SK-N-SH (cell line): ENCODE results near the gene CSTB. TPM values are rescaled to one million over a fixed set of nuclear protein-coding genes. Genes with fewer than 3 reads are reported as not detected.

Experiments
- CTCF ChIA-PET: fragments of 300-600, 350-600 bp; formaldehyde crosslinking; extraction: SDS; loops from one replicate; lab custom pipeline; 2021; lab: Yijun Ruan, JAX
- POLR2A ChIA-PET: fragments of 350-600 bp; sonication (Branson Sonifier 250); formaldehyde crosslinking; extraction: SDS; loops from one replicate; lab custom pipeline; 2020; ENCODE audit warnings: antibody characterized with exemption, inconsistent platforms; lab: Yijun Ruan, JAX
- DNase-seq: peaks from one replicate; pipeline ENCODE4 v3.0.0; 2012
- H2AFZ ChIP-seq: fragments of 200-600 bp; sonication (generic); 2 replicates; pipeline ENCODE4 v1.8.1; 2016; ENCODE audit warnings: antibody characterized with exemption, mild to moderate bottlenecking, low read depth
- H3F3A ChIP-seq: fragments of 200-600 bp; sonication (generic); replicated peaks from 2 replicates; pipeline ENCODE3; 2016; ENCODE audit warnings: antibody characterized with exemption, mild to moderate bottlenecking; ENCODE audit not compliant: insufficient read depth
- H3K27ac ChIP-seq, 2 experiments: fragments of 200-500 bp in 1 of 2; fragments of 200-600 bp in 1 of 2; sonication (Bioruptor generic) in 1 of 2; sonication (generic), shearing (Covaris generic) in 1 of 2; 2 replicates each; pipeline versions ENCODE4 v1.5.1 to v1.6.1; 2014 to 2016; ENCODE audit warnings: low read depth in 2 of 2, inconsistent platforms in 1 of 2, low read length in 1 of 2, mild to moderate bottlenecking in 1 of 2, mixed read lengths in 1 of 2
- H3K27me3 ChIP-seq: fragments of 200-600 bp; sonication (generic), shearing (Covaris generic); 2 replicates; pipeline ENCODE4 v1.6.1; 2016; ENCODE audit warnings: mixed run types; ENCODE audit not compliant: insufficient read depth
- H3K36me3 ChIP-seq, 2 experiments: fragments of 200-500 bp in 1 of 2; fragments of 200-600 bp in 1 of 2; sonication (Bioruptor generic) in 1 of 2; sonication (generic) in 1 of 2; replicated peaks in 1 of 2; 2 replicates each; pipeline versions ENCODE3 to v1.5.1; 2014 to 2016; ENCODE audit warnings: low read length in 1 of 2, mild to moderate bottlenecking in 1 of 2; ENCODE audit not compliant: insufficient read depth in 2 of 2, control insufficient read depth in 1 of 2
- H3K4me1 ChIP-seq, 2 experiments: fragments of 200-500 bp in 1 of 2; fragments of 200-600 bp in 1 of 2; sonication (Bioruptor generic) in 1 of 2; sonication (generic), shearing (Covaris generic) in 1 of 2; 2 replicates each; pipeline versions ENCODE4 v1.5.1 to v1.6.1; 2014 to 2016; ENCODE audit warnings: low read depth in 1 of 2, low read length in 1 of 2, mixed run types in 1 of 2; ENCODE audit not compliant: insufficient read depth in 2 of 2, control insufficient read depth in 1 of 2
- H3K4me2 ChIP-seq: fragments of 200-600 bp; sonication (generic), shearing (Covaris generic); 2 replicates; pipeline ENCODE4 v1.6.1; 2017; ENCODE audit warnings: mixed run types
- H3K4me3 ChIP-seq, 2 experiments: fragments of 200-500 bp in 1 of 2; fragments of 200-600 bp in 1 of 2; sonication (Bioruptor generic) in 1 of 2; sonication (generic), shearing (Covaris generic) in 1 of 2; 2 replicates each; pipeline versions ENCODE4 v1.5.1 to v1.8.1; 2014 to 2016; ENCODE audit warnings: low read depth in 2 of 2, inconsistent platforms in 1 of 2, low read length in 1 of 2, mild to moderate bottlenecking in 1 of 2, mixed read lengths in 1 of 2, moderate library complexity in 1 of 2
- H3K79me2 ChIP-seq: fragments of 200-600 bp; sonication (generic); 2 replicates; pipeline ENCODE4 v1.8.1; 2017; ENCODE audit warnings: mild to moderate bottlenecking; ENCODE audit not compliant: insufficient read depth
- H3K9ac ChIP-seq: fragments of 200-600 bp; sonication (generic); 2 replicates; pipeline ENCODE4 v1.6.1; 2017; ENCODE audit warnings: mixed run types
- H3K9me2 ChIP-seq: fragments of 200-600 bp; sonication (generic); 2 replicates; pipeline ENCODE4 v1.6.1; 2017; ENCODE audit warnings: mixed run types
- H3K9me3 ChIP-seq: fragments of 200-600 bp; sonication (generic); 2 replicates; pipeline ENCODE4 v1.6.1; 2017; ENCODE audit warnings: mixed run types, mild to moderate bottlenecking, moderate library complexity
- H4K20me1 ChIP-seq: fragments of 200-600 bp; sonication (generic); 2 replicates; pipeline ENCODE4 v1.6.1; 2017; ENCODE audit warnings: mild to moderate bottlenecking, mixed run types; ENCODE audit not compliant: insufficient read depth
- ELF1 ChIP-seq: IDR thresholded peaks from 2 replicates; pipeline ENCODE4 v1.4.0; 2012
- FOSL2 ChIP-seq: IDR thresholded peaks from 2 replicates; pipeline ENCODE4 v1.4.0; 2012; ENCODE audit warnings: low read depth, mild to moderate bottlenecking, moderate library complexity, borderline replicate concordance
- FOXJ3 ChIP-seq: sonication (generic); formaldehyde crosslinking; IDR thresholded peaks from 2 replicates; pipeline ENCODE4 v1.5.1; 2020; ENCODE audit warnings: mild to moderate bottlenecking, missing genetic modification reagents
- MXI1 ChIP-seq: IDR thresholded peaks from 2 replicates; pipeline ENCODE4 v1.6.1; 2012; ENCODE audit warnings: mild to moderate bottlenecking, low read depth, low read length, improper control_type of control experiment
- POLR2AphosphoS5 ChIP-seq: IDR thresholded peaks from 2 replicates; pipeline ENCODE4 v1.6.1; 2012; ENCODE audit warnings: low read depth, low read length
- RAD21 ChIP-seq: IDR thresholded peaks from 2 replicates; pipeline ENCODE4 v1.6.1; 2012; ENCODE audit warnings: mild to moderate bottlenecking, low read length
- RCOR1 ChIP-seq: fragments of 150-350 bp; IDR thresholded peaks from 2 replicates; pipeline ENCODE4 v1.6.1; 2017; ENCODE audit warnings: antibody characterized with exemption, low read length
- RFX5 ChIP-seq: IDR thresholded peaks from 2 replicates; pipeline ENCODE4 v1.6.1; 2012; ENCODE audit warnings: mild to moderate bottlenecking, improper control_type of control experiment, low read length
- SMC3 ChIP-seq: IDR thresholded peaks from 2 replicates; pipeline ENCODE4 v1.6.1; 2012; ENCODE audit warnings: low read depth, low read length, improper control_type of control experiment
- TAF1 ChIP-seq: IDR thresholded peaks from 2 replicates; pipeline ENCODE4 v1.6.1; 2012; ENCODE audit warnings: low read depth, mild to moderate bottlenecking, low read length, moderate library complexity, borderline replicate concordance
- TEAD4 ChIP-seq: IDR thresholded peaks from 2 replicates; pipeline ENCODE4 v1.4.0; 2012; ENCODE audit warnings: mild to moderate bottlenecking, borderline replicate concordance; ENCODE audit not compliant: insufficient read depth
- WGBS: methylation state at CpG from one replicate; pipeline ENCODE4 v1.1.6; 2017; ENCODE audit warnings: low lambda C conversion rate; 5-methylcytosine and 5-hydroxymethylcytosine counted together
- polyA plus RNA-seq, 3 experiments: library from polyadenylated mRNA; depleted of rRNA; stranded (reverse); fragments of >200 nt; gene quantifications; 2 replicates each; pipeline ENCODE4 v1.2.3, GENCODE V29; 2012
- TF ChIP-seq, protein P1 (sequence below): fragments of 200-600 bp; sonication (generic); IDR thresholded peaks from 2 replicates; pipeline ENCODE4 v1.6.1; 2017; ENCODE audit warnings: antibody characterized with exemption, mild to moderate bottlenecking, moderate library complexity
- TF ChIP-seq, protein P2 (sequence below): IDR thresholded peaks from 2 replicates; pipeline ENCODE4 v1.4.0; 2012; ENCODE audit warnings: low read depth, borderline replicate concordance
- TF ChIP-seq, protein P3 (sequence below): IDR thresholded peaks from 2 replicates; pipeline ENCODE4 v1.6.1; 2012; ENCODE audit warnings: mild to moderate bottlenecking, low read depth, low read length, moderate library complexity

CSTB gene
- polyA plus RNA-seq, 1 of the 3 experiments (the other 2 are of a cell fraction) = 101 TPM

DNA sequence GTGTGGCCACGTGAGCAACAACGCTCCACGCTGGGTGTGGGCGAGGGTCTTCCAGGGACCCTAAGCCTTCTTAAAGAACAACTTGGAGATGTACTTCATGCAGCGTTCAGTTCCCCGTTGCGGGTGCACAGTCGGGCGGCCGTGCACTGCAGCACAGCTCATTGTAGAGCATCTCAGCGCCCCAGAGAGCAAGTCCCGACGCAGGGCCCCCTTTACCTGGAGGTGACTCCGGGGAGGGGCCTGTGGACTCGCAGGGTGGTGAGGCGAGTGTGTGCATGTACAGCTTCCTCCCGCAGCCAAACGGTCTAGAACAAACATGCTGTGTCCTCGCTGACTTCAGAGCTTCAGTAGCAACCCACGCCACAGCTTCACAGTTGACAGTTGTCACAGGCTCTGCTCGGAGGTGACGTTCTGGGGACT, 32.7 kb upstream of the CSTB start:
- no peak overlapping the region for H2AFZ ChIP-seq
- POLR2A ChIA-PET = no interaction called here
- CTCF ChIA-PET = interaction anchor here (3.0 kb wide), 1 partner anchor 167 kb away, joined by 20 read pairs; no protein-coding TSS in a partner anchor
- no peak overlapping the region for H3K9ac ChIP-seq
- H3K27me3 ChIP-seq = no peaks in the 10 kb centered on the region
- H3K79me2 ChIP-seq = no peaks in the 10 kb centered on the region
- WGBS = 92% methylated on average over 11 of the region's 22 CpGs
- no peaks in the 10 kb centered on the region for H3F3A ChIP-seq
- TF ChIP-seq TAF1 (no peak), TEAD4 (no peak), SMC3 (no peak), FOSL2 (no peak), ELF1 (no peak), RAD21 (no peak)
- TF ChIP-seq, protein P1, sequence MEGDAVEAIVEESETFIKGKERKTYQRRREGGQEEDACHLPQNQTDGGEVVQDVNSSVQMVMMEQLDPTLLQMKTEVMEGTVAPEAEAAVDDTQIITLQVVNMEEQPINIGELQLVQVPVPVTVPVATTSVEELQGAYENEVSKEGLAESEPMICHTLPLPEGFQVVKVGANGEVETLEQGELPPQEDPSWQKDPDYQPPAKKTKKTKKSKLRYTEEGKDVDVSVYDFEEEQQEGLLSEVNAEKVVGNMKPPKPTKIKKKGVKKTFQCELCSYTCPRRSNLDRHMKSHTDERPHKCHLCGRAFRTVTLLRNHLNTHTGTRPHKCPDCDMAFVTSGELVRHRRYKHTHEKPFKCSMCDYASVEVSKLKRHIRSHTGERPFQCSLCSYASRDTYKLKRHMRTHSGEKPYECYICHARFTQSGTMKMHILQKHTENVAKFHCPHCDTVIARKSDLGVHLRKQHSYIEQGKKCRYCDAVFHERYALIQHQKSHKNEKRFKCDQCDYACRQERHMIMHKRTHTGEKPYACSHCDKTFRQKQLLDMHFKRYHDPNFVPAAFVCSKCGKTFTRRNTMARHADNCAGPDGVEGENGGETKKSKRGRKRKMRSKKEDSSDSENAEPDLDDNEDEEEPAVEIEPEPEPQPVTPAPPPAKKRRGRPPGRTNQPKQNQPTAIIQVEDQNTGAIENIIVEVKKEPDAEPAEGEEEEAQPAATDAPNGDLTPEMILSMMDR = no peak
- TF ChIP-seq, protein P2, sequence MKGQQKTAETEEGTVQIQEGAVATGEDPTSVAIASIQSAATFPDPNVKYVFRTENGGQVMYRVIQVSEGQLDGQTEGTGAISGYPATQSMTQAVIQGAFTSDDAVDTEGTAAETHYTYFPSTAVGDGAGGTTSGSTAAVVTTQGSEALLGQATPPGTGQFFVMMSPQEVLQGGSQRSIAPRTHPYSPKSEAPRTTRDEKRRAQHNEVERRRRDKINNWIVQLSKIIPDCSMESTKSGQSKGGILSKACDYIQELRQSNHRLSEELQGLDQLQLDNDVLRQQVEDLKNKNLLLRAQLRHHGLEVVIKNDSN = no peak
- TF ChIP-seq, protein P3, sequence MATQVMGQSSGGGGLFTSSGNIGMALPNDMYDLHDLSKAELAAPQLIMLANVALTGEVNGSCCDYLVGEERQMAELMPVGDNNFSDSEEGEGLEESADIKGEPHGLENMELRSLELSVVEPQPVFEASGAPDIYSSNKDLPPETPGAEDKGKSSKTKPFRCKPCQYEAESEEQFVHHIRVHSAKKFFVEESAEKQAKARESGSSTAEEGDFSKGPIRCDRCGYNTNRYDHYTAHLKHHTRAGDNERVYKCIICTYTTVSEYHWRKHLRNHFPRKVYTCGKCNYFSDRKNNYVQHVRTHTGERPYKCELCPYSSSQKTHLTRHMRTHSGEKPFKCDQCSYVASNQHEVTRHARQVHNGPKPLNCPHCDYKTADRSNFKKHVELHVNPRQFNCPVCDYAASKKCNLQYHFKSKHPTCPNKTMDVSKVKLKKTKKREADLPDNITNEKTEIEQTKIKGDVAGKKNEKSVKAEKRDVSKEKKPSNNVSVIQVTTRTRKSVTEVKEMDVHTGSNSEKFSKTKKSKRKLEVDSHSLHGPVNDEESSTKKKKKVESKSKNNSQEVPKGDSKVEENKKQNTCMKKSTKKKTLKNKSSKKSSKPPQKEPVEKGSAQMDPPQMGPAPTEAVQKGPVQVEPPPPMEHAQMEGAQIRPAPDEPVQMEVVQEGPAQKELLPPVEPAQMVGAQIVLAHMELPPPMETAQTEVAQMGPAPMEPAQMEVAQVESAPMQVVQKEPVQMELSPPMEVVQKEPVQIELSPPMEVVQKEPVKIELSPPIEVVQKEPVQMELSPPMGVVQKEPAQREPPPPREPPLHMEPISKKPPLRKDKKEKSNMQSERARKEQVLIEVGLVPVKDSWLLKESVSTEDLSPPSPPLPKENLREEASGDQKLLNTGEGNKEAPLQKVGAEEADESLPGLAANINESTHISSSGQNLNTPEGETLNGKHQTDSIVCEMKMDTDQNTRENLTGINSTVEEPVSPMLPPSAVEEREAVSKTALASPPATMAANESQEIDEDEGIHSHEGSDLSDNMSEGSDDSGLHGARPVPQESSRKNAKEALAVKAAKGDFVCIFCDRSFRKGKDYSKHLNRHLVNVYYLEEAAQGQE = no peak
- peaks cover 0 to 6% of the 10 kb centered on the region in 2 experiments; a peak in 1 of 4 replicates for H3K4me1 ChIP-seq
- DNase-seq = no peak
- H3K4me2 ChIP-seq = no peak overlapping the region
- H3K36me3 ChIP-seq = peaks cover 0 to 8% of the 10 kb centered on the region in 2 experiments
- H3K9me2 ChIP-seq = no peaks in the 10 kb centered on the region
- H3K9me3 ChIP-seq = no peaks in the 10 kb centered on the region
- no peak overlapping the region for H3K27ac ChIP-seq
- H4K20me1 ChIP-seq = no peaks in the 10 kb centered on the region
- no peak overlapping the region for H3K4me3 ChIP-seq

GRCh38 chr21:43808367-43808766, 32.3 kb upstream of the CSTB start:
- 70% methylated on average over 16 of the region's 18 CpGs for WGBS
- TF ChIP-seq RFX5 (no peak), POLR2AphosphoS5 (no peak), RCOR1 (no peak), FOXJ3 (CRISPR knock-in tag) (no peak), MXI1 (no peak)
- Histone ChIP-seq H2AFZ (no peak overlapping the region), H3K4me2 (no peak overlapping the region), H3K4me3 (no peak overlapping the region), H3K27ac (no peak overlapping the region), H3K9me2 (no peaks in the 10 kb centered on the region), H3K27me3 (no peaks in the 10 kb centered on the region), H4K20me1 (no peaks in the 10 kb centered on the region), H3K79me2 (no peaks in the 10 kb centered on the region), H3K4me1 (peaks cover 0 to 6% of the 10 kb centered on the region in 2 experiments; a peak in 1 of 4 replicates), H3K9ac (no peak overlapping the region), H3K9me3 (no peaks in the 10 kb centered on the region), H3F3A (no peaks in the 10 kb centered on the region), H3K36me3 (peaks cover 0 to 13% of the 10 kb centered on the region in 2 experiments)
- ChIA-PET POLR2A (no interaction called here), CTCF (interaction anchor here (3.0 kb wide), 1 partner anchor 167 kb away, joined by 20 read pairs; no protein-coding TSS in a partner anchor)
- DNase-seq = no peak
